Stimulated activated CD8-positive, alpha-beta memory T cell treated with anti-CD3 and anti-CD28 coated beads, Interleukin-15, amount 100 ng/mL, for 24 hours (primary cell): Measurements from ENCODE around the gene EYA2.
"Not testable (repeated sequence)": the region's sequence is repeated elsewhere in the genome, so short reads cannot be mapped to it uniquely, and the experiment has no call there.

ENCODE experiments used
- DNase-seq: peaks from one replicate; pipeline ENCODE4 v3.0.0-alpha.2; 2020; ENCODE audit warnings: low read depth

The EYA2 gene

GRCh38 chr20:47204850-47205122, 310.1 kb downstream of the EYA2 start:
- DNase-seq, result not testable (repeated sequence)

- no peak for DNase-seq
Measured at GRCh38 chr20:47205577-47206123, 311.0 kb downstream of the EYA2 start.

GRCh38 chr20:47206552-47206951, 311.9 kb downstream of the EYA2 start:
- not testable (repeated sequence) for DNase-seq

- DNase-seq, result no peak
Measured at GRCh38 chr20:47206962-47207641, 312.5 kb downstream of the EYA2 start.

- DNase-seq, result no peak
Measured at GRCh38 chr20:47208534-47209174, 314.0 kb downstream of the EYA2 start.

- DNase-seq, result no peak
Measured at GRCh38 chr20:47209982-47210381, 315.3 kb downstream of the EYA2 start.

- DNase-seq, result no peak
Measured at GRCh38 chr20:47210470-47210869, 315.8 kb downstream of the EYA2 start.

GRCh38 chr20:47211036-47211435, 316.4 kb downstream of the EYA2 start:
- no peak for DNase-seq

- no peak for DNase-seq
Measured at GRCh38 chr20:47212606-47213207, 318.1 kb downstream of the EYA2 start.

- no peak for DNase-seq
Measured at GRCh38 chr20:47213966-47214365, 319.3 kb downstream of the EYA2 start.

GRCh38 chr20:47215653-47216397, 321.2 kb downstream of the EYA2 start:
- no peak for DNase-seq

GRCh38 chr20:47216819-47217410, 322.3 kb downstream of the EYA2 start:
- DNase-seq, result no peak

GRCh38 chr20:47217482-47218446, 323.1 kb downstream of the EYA2 start:
- DNase-seq, result no peak

- DNase-seq, result peak; percentile 28
Measured at GRCh38 chr20:47220161-47220582, 325.5 kb downstream of the EYA2 start.

- DNase-seq, result no peak
Measured at GRCh38 chr20:47221036-47221625, 326.5 kb downstream of the EYA2 start.

- DNase-seq, result no peak
Measured at GRCh38 chr20:47222468-47223119, 328.0 kb downstream of the EYA2 start.

GRCh38 chr20:47223896-47224295, 329.3 kb downstream of the EYA2 start:
- DNase-seq, result no peak

- no peak for DNase-seq
Measured at GRCh38 chr20:47224300-47224791, 329.7 kb downstream of the EYA2 start.

GRCh38 chr20:47224857-47225256, 330.2 kb downstream of the EYA2 start:
- no peak for DNase-seq

GRCh38 chr20:47225458-47225857, 330.8 kb downstream of the EYA2 start:
- no peak for DNase-seq
